GM10266 (cell line): ENCODE data around the gene PRG2.
"Not testable (repeated sequence)": the region's sequence is repeated elsewhere in the genome, so short reads cannot be mapped to it uniquely, and the experiment has no call there.

ENCODE experiments used
- DNase-seq: peaks from one replicate; pipeline ENCODE4 v3.0.0; 2012; ENCODE audit errors: extremely low spot score
- CTCF ChIP-seq: IDR thresholded peaks from 2 replicates; pipeline ENCODE4 v1.5.1; 2012; ENCODE audit warnings: mild to moderate bottlenecking, low read depth; ENCODE audit not compliant: control insufficient read depth, insufficient read depth; ENCODE audit errors: missing control alignments

PRG2 gene

GRCh38 chr11:57368106-57368844, 22.2 kb downstream of the PRG2 start:
- DNase-seq: no peak
- no peak for TF ChIP-seq CTCF

GRCh38 chr11:57364851-57365660, 25.4 kb downstream of the PRG2 start:
- no peak for DNase-seq
- TF ChIP-seq CTCF: no peak

GRCh38 chr11:57363131-57364080, 27.0 kb downstream of the PRG2 start:
- TF ChIP-seq CTCF: no peak
- no peak for DNase-seq

GRCh38 chr11:57361926-57362325, 28.5 kb downstream of the PRG2 start:
- no peak for TF ChIP-seq CTCF
- DNase-seq: no peak

- DNase-seq: not testable (repeated sequence)
These were observed 29.0 kb downstream of the PRG2 start for GRCh38 chr11:57361420-57361819.

GRCh38 chr11:57360991-57361390, 29.5 kb downstream of the PRG2 start:
- no peak for DNase-seq
- TF ChIP-seq CTCF: no peak
